Right lobe of liver (tissue), 4 donors: ENCODE data around the gene AWAT1.

Experiments
- CTCF ChIP-seq, 4 donors: fragments of 200-600 bp in 3 of 4; fragments of 450-650 bp in 1 of 4; IDR thresholded peaks; one replicate each; pipeline versions ENCODE4 v1.5.1 to v1.8.0; 2016 to 2022; ENCODE audit warnings: antibody characterized with exemption in 4 of 4, mild to moderate bottlenecking in 2 of 4
- POLR2A ChIP-seq: fragments of 450-650 bp; IDR thresholded peaks from one replicate; pipeline ENCODE4 v1.6.1; 2017; ENCODE audit warnings: antibody characterized with exemption, mild to moderate bottlenecking
- donor health status: DM: no; HTN: no; CAD: no.
- donor health status: DM: no; HTN: no; CAD: no.
- donor health status: DM: no; HTN: yes; CAD: no.

- TF ChIP-seq CTCF (IDR thresholded peaks at IDR 0.05) (no peak), POLR2A (no peak)
These were observed 7.0 kb downstream of the AWAT1 start for GRCh38 chrX:70241501-70241900.
